SKM-1 (cell line): Measurements from ENCODE around the gene GGACT.

Source experiments
- DNase-seq: peaks from one replicate; lab custom pipeline; 2025; ENCODE audit not compliant: unreplicated experiment; lab: John Stamatoyannopoulos, UW

Gene GGACT

GRCh38 chr13:100515410-100515800, 73.2 kb downstream of the GGACT start:
- no peak for DNase-seq

GRCh38 chr13:100514788-100515409, 73.7 kb downstream of the GGACT start:
- peak; percentile 16 for DNase-seq

GRCh38 chr13:100513987-100514670, 74.5 kb downstream of the GGACT start:
- no peak for DNase-seq

GRCh38 chr13:100513171-100513570, 75.4 kb downstream of the GGACT start:
- no peak for DNase-seq

- no peak for DNase-seq
Measured at GRCh38 chr13:100512422-100512821, 76.2 kb downstream of the GGACT start.

DNA sequence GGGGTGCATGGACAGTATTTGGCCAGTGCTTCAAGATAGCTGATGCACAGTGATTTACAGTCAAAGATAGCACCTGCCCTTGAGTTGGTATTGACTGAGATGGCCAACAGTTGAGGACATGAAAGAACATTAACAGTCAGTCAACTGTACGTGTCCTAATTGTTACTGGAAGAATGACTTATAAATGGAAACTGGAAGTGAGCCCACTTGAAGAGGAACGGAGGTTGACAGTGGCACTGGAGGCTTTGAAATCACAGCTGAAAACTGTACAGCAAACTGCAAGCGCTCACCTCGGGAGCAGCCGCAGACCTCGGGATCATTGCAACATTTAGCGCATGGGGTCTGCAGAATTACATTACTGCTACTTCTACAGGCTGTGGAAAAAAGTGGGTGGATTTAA, 77.1 kb downstream of the GGACT start:
- no peak for DNase-seq

DNA sequence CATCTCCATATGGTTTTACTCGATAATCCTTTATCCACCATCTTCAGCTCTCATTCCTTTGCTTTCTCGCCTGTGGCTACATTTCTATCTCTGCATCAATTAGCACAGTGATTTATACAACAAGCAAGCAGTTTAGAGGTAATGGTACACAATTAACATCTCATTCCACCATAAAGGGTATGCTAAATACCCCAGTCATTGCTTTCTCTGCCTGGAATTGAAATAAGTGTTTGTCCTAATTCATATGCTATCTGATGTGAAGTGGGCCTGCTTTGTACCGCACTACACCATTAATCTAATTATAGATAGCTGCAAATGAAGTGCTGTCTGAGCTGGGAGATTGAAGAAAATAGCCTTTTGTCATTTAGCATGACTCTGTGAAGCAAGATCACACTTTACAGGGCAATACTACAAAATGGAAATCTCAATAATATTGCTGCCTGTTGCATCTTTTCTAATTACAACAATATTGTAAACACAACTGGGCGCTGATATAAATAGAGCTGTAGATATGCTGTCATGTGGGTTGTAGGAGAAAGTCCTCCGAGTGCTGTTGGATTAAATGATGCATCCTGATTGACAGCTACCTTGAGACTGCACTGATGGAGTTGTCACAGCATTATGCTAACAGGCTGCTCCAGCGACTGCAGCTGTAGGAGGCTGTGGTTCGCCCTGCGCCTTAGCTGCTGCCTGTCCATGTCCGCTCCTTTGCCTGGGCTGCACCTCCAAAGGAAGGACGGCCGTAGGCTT, 78.2 kb downstream of the GGACT start:
- no peak for DNase-seq

DNA sequence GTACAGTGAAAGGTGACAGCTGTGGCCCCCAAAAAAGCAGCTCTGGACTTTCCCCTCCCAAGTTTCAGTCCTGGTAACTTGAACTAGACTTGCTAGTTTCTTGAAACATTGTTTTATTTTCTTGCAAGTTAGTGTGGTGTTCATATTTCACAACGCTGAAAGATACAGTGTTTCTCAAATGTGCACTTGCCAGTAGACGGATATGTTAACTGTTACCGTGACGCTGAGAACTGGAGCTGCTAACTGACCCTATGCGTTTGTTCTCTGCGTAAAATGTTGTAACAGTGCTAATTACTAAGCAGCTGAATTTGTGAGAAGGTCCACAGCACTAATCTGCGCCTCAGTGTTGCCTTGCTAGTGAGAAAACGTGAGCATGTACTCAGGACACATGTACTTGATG, 79.6 kb downstream of the GGACT start:
- DNase-seq = no peak

DNA sequence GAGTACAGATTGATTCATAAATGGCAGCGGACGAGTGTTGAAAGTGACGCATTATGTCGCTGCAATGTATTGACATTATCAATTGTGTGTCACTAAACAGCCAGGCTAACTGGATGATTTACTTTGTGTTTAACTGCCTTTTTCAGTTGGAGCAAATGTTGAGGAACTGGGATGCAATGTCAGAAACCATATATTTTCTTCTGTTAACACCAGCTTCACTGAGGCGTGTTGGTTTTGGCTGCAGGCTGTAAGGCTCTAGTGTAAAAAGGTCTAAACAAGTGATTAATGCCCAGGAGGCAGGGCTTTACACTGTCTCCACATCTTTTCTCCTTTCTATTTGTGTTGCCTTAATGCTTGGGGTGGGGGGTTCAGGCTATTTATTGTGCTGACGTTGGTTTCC, 80.1 kb downstream of the GGACT start:
- no peak for DNase-seq

- DNase-seq = no peak
Measured at GRCh38 chr13:100506600-100507422, 81.8 kb downstream of the GGACT start.

DNA sequence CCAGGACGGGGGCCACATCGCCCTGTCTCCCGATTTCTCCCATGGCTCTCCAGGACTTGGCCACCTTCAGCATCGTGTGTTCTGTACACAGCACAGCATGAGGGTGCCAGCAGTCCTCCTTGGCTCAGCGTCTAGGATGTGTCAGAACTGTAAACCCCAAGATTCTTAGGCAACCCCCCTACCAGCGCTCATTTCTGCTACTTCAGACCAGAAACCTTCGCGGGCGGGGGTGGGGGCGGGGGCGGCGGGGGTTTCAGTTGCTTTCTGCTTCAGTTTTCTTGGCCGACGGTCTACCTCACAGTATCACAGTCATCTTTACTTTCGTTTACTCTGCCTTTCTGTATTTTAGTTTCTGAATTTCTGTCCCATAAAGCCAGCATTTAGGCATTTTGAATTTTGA, 82.4 kb downstream of the GGACT start:
- no peak for DNase-seq

DNA sequence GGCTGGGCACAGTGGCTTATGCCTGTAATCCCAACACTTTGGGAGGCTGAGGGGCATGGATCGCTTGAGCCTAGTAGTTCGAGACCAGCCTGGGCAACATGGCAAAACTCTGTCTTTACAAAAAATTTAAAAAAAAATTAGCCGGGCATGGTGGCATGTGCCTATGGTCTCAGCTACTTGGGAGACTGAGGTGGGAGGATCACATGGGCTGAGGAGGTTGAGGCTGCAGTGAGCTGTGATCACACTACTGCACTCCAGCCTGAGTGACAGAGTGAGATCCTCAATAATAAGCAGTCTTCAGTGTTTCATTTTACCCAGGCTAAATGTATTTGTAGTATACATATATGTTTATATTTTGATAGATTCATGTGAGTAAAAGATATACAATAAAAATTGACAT, 85.0 kb downstream of the GGACT start:
- DNase-seq = no peak

DNA sequence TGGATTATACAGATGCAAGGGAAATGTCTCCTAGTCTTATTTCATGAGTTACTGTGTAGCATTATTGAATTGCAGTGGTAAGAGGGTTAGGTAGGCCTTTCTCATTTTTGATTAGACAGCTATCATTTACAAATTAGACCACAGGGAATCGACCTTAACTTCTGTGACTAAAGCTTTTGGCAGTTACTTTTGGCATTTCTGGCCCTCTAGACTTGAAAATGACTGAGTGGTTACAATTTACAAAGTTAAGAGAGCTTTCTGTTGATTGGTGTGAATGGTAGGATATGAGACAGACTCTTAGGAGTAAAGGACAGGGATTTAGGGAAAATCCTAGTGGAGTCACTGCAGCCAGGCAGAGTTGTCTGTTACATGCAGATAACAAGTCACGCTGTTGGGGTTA, 86.1 kb downstream of the GGACT start:
- no peak for DNase-seq

DNA sequence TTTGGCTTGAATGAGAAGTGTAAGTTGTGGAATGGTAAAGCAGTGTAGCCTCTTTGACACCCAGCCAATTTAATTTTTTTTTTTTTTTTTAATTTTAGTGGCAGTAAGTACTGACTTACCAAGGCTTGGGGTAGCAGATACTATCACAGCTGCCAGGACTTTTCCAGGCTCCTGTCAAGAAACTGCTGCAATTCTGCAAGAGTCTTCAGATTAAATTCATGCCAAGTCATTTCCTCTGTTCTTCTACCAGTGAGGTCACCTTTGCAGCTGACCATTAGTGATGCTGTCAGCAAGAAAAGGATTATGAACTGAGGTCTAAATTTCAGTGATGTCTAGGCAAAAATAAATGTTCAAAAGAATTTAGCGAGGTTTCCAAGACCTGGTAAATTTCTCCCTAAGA, 91.2 kb downstream of the GGACT start:
- no peak for DNase-seq

DNA sequence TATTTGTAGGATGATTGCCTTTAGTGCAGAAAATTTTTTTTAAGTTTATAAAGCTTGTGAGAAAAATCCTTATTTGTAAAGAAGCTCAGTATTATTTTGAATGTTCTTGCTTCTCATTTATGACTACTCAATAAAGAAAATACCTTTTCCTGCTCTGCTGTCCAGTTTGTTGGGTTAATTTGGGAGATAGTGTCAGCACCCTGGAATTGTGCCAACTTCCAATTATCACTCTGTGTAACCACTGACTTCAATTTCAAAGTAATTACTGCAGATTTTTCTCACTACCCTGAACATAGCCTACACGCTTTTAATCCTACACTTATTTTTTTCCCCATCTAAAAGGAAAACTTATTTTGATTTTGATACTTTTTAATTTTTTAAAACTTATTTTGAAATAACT, 93.1 kb downstream of the GGACT start:
- no peak for DNase-seq

DNA sequence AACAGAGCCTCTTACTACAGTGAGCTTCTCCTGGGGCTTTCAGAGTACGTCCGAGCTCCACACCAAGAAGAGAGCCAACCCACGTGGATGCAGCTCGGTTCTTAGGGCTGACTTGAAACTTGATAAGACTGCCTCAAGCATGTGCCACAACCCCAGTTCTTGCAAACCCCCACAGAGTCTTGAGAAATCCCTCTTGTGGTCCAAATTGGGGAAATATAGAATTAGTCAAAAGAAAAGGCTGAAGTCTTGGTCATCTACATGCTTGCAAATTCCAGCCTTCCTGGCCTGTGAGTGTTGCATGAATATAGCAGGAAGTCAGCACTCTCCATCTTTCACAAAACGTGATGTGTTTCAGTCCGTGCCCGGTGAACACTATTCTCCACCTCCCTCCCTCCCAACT, 95.2 kb downstream of the GGACT start:
- DNase-seq = peak; percentile 68

GRCh38 chr13:100491164-100491842, 97.3 kb downstream of the GGACT start:
- DNase-seq = no peak

DNA sequence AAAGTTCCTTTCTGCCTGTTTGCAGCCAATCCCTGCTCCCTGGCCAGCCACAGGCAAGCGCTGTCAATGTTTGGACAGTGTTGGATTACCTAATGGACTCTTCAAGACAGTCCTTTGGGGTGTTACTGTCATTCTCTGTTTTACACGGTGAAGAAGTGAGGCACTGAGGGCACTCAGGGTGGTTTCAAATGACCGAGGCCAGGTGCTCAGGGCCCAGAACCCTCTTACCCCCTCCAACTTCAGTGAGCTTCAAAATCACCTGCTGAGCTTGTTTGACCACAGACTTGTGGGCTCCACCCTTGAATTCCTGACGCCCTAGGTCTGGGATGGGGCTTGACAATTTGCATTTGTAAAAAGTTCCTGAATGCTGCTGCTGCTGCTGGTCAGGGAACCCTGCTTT, 97.9 kb downstream of the GGACT start:
- DNase-seq = no peak

DNA sequence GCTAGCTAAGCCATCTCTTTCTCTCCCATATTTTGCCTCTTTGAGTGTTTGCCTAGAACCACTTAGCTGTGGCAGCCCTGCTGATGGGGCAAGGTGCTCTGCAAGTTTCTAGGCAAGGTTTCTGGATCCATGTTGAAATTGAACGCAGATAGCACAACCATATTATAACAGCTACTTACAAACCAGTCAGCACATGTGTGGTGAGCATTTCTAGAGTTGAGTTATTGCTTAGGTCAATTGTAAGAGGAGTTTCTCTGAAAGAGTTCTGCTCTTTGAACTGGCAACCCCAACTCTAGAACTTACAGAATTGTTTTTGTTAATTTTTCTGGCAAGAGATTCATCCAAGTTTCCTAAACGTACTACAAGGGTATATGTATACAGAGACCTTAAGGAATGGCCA, 103.3 kb downstream of the GGACT start:
- DNase-seq = no peak

- DNase-seq = no peak
Measured at GRCh38 chr13:100484702-100485101, 103.9 kb downstream of the GGACT start.

DNA sequence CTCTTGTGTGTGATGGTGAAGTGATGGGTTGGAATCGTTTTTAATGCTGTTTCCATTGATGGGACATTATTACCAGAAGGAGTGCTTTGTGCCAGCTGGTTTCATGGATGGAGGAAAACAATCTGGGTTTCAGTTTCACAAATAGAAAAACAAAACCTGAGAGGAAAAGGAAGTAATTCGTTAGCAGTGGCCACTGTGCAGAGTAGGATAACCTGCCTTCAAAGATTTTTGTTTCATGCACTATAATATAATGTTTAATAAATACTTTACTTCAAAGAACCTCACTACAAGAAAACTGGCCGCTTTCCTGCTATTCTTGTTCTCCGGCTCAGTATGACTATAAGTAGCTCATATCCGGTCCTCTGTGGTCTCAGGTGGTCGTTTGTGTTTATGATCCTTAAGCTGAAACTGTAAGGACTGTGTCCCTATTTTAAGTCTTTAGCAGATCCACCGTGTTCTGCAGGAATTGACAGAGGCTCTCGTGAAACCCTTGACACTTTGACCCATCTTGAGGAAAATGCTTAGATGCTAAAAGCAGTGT, 104.7 kb downstream of the GGACT start:
- DNase-seq = no peak
